GM19193 (cell line): ENCODE data around the gene RFX2.

Experiments
- POLR2A ChIP-seq: IDR thresholded peaks from 4 replicates; pipeline ENCODE4 v1.6.1; 2011; ENCODE audit not compliant: insufficient read depth, insufficient read length; ENCODE audit errors: extremely low read depth

The RFX2 gene

DNA sequence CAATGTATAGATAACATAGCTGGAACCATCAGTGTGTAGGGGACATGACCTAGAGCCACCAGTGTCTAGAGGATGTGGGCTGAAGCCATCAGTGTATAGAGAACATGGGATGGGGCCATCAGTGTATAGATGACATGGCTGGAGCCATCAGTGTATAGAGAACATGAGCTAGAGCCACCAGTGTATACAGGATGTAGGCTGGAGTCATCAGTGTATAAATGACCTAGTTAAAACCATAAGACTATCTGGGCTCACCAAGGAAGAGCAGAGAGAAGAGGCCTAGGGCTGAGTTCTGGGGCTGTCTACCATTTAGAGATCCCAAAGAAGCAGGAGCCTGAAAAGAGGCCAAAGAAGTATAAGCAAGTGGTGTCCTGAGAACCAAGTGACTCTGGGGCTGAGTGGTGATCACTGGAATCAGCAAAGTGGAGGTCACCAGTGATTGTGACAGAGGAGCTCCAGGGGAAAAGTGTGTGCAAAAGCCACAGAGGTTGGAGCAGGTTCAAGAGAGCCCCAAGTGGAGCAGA, 41.0 kb downstream of the RFX2 start:
- TF ChIP-seq POLR2A, result no peak

GRCh38 chr19:6068711-6069110, 41.6 kb downstream of the RFX2 start:
- TF ChIP-seq POLR2A, result no peak

DNA sequence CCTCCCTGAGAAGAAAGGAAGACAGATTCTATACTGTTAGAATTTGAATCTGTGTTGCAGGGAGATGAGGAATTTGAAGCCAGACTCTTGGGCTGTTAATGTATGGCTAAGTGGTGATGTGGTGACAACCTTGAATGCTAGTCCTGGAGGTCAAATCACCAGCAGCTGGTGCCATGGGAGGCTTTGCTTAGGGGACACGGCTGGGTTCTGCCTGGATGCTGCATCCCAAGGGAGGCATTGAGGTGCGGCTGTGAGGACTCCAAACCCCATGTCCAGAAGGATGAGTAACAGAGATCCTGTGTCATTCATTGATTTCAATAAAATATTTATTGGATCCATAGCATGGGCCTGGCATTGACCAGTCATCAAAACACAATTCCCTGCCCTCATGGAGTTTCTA, 42.3 kb downstream of the RFX2 start:
- TF ChIP-seq POLR2A, result no peak

GRCh38 chr19:6066661-6067646, 43.3 kb downstream of the RFX2 start:
- TF ChIP-seq POLR2A, result no peak

GRCh38 chr19:6065685-6066374, 44.5 kb downstream of the RFX2 start:
- no peak for TF ChIP-seq POLR2A

DNA sequence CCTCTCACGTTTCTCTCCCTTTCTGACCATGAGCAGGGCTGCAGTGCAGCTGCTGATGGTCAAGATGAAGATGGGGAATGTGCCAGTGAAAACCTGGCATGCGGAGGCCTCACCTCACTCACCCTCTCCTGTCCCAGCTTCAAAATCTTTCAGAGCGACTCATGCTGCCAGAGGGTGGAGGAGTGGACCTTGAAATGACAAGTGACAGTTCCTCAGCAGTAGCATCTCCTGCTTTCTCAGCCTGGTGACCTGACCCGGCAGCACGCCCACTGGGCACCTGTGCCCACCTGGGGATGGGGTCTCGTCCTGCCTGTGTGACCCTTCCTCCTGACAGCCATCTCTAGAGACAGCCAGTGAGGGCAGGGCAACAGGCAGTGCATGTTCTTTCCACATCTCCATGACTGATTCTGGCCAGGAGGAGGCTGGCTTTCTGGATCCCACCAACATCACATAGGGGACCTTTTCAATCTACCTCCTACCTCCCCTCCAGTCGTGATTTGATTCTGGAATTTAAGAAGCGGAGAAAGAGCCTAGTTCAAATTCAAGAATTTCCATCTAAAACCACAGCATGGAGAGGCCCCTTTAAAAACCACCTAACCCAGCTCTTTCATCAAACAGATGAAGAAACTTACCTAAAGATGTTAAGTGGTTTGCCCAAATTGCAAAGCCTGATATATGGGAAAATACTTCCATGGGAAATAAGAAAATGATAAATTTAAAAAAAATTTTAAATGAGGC, 45.8 kb downstream of the RFX2 start:
- TF ChIP-seq POLR2A, result no peak

DNA sequence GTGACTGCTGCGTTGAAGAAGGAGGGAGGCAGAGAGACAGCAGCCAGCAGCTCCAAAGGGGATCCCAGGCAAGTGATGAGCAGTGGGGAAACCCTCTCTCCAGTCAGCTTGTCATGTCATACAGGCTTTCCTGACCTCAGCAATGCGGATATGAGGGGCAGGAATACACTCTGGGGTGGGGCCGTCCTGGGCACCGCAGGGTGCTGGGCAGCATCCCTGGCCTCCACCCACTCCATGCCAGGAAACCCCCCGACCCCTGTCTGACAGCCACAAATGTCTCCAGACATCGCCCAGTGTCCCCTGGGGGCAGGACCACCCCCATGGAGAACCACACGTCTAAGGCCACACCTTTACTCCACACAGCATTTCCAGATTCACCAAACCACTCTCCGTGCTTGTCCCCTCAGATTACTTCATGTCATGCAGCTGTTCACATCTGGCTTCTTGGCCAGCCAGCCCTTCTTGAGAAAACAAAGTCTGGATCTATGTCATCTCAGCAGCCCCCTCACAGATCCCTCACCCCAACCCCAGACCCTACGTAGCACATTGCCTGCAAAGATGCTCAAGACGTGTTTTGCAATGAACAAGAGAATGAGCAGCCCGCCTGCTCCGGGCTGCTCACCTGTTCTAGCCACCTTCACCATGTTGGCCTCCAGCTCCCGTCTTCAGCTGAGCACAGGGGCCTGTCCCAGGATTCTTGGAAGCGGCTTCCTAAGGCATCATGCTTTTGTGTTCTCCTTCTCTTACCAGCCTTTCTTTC, 46.5 kb downstream of the RFX2 start:
- TF ChIP-seq POLR2A, result no peak

- TF ChIP-seq POLR2A, result no peak
Measured at GRCh38 chr19:6062961-6063575, 47.2 kb downstream of the RFX2 start.

DNA sequence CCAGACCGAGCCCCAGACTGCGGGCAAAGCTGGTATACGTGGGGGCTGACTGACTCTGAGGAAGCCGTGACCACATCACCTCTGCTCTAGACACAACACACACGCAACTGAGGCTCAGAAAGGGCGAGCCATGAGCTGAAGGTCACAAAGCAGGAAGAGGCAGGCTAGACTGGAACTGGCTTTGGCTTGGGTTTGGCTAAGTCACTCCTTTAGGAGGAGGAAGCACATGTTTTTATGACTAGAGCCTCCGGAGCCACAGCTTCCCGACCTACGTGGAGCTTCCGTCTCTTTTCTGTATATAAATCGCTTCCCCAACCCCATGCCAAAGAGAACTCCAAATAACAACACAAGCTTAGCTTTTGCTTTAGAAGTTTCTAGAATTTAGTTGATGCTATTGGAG, 48.0 kb downstream of the RFX2 start:
- no peak for TF ChIP-seq POLR2A

- TF ChIP-seq POLR2A, result no peak
Measured at GRCh38 chr19:6061376-6062130, 48.7 kb downstream of the RFX2 start.

GRCh38 chr19:6060600-6061375, 49.5 kb downstream of the RFX2 start:
- TF ChIP-seq POLR2A, result no peak

DNA sequence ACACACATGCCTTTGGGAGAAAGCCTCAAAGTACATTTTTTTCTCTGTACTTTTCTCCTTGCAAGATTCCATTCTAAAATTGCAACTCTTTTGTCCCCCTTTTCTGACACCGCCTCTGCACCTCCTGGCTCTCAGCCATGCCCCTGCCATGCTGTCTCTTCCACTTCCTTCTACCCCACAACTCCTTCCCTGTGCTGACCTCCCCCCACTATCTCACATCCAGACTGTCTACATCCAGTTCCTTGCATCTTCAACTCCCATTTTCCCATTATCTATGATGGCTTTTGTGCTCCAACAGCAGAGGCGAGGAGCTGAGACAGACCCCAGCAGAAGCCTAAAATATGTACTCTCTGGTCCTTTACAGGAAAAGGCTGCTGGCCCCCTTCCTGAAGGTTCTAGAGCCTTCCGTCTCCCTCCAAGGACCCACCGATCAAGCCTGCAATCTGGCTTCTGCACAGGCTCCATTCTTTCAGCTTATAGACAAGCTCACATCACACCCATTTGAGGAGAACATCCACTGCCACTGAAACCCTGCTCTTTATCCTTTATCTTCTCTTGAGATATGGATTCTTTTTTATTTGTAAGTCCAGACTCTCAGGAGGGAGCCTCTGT, 50.2 kb downstream of the RFX2 start:
- TF ChIP-seq POLR2A, result no peak
